HG02981 (cell line): ENCODE measurements around the gene AEBP1.

ENCODE experiments used
- ATAC-seq: cut with Tn5 transposase; IDR thresholded peaks from one replicate; pipeline ENCODE4 v1.9.1; 2021; ENCODE audit warnings: mild to moderate bottlenecking, moderate library complexity; ENCODE audit not compliant: unreplicated experiment

AEBP1 gene

DNA sequence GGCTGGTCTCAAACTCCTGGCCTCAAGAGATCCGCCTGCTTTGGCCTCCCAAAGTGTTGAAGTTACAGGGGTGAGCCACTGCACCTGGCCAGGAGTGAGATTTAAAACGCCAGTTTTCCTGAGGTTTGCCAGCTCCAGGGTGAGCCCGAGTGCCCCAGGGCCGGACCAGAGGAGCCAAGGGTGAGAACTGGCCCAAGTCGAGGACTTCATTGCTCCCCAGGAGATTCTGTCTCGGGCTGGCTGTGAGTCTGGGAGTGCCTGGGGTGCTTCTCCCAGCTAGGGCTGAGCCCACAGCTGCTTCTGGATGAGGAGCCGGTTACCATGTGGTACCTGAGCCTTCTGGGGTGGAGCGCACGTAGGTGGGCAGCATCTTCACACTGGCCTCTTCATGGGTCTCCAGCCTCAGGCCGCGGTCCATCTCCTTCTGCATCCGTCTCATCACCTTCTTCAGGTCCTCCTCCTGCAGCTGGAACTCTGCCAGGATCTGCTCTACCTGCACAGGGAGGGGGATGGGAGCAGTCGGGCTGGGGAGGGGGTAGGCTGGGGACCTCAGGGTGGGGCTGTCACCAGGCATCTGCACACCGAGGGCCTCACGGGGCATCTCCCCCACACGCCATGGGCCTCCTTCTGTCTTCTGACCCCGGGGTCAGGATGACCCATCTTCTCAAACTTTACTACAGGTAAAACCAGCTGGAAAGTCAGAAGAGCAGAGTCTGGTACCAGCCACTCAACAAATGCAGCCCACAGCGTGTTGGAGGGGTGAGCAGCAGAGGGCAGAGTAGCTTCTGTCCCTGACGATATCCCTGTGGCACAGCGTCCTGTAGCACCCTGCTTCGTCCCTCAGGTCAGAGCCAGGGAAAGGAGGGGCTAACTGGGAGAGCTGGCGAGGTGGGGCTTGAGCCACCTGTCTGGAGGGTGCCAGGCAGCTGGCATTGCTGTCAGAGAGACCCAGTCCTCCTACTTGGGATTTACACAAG lies 49.1 kb downstream of the AEBP1 start:
- ATAC-seq, result no peak

DNA sequence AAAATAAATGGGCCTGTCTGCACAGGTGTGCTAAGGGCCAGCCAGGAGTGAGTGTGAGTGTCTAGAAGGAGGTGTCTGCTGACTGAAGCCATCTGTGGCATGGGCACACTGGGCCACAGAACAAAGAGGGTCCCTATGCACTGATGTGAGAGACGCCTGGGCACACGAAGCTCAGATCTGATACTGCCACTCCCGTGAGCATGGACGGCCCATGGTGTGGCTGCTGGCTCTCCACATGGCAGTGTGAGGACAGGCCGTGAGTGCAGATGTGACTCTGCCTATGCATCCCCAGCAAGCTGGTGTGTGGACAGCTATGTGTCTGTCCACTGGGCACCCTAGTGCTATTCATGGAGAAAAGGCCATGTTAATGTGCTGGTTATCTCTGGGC lies 49.8 kb downstream of the AEBP1 start:
- ATAC-seq, result no peak

DNA sequence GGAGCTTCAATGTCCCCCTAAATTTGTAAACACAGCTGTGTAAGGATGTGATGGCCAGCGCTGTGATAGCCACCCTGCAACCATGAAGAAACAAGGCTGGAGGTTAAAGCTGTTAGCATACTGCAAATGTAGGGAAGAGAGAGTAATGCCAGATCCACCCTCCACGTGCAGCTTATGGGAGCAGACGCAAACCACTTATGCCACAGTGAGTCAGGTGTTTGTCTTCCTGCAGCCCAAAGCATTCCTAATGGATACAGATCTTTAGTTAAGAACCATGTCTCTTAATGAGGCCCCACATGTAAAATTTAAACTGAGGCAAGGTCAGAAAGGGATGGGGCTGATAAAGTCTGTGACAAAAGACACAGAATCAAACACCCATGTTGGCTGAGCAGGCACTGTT lies 50.6 kb downstream of the AEBP1 start:
- no peak for ATAC-seq

DNA sequence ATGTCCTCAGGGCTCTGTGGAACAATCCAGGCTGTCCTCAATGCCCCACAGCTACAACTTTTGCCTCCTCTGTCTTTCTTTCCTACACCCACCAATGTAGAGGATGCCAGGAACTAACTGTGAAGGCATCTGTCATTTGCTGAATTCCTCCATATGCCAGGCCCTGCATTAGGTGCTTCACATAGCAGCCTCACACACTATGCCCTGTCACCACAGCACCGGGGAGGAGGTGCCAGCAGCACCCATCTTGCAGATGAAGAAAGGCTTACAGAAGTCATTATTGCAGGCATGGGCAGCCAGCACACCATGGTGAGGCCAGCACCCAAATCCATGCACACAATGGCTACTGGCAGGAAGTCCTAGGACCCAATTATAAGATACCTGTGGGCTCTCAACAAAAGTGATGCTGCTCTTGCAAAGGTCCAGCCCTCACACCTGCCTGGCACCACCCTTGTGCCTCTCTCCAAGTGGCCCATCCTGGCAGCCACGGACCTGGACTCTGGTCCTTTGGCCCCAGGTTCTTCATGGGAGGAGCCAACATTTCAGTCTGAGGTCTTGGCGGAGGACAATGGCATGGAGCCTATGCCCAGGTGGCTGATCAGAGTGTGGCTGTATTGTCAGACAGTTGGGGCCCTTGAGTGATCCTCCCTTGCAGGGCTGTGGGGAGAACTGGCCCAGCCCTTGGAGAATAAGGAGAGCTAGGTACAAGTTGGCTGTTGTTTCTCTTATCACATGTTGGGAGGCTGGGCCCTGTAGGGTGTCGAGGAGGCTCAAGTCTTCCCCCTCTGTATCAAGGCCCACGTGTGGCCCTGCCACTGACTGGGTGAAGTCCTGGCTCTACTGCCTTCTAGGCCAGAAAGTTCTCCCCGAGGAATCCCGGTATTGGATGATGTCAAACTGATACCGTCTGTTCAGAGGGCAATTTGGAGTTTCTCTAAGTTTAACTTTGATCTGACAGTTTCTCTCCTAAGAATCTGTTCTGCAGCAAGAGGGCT lies 51.3 kb downstream of the AEBP1 start:
- ATAC-seq, result no peak

- no peak for ATAC-seq
Measured at GRCh38 chr7:44156453-44157010, 52.4 kb downstream of the AEBP1 start.

DNA sequence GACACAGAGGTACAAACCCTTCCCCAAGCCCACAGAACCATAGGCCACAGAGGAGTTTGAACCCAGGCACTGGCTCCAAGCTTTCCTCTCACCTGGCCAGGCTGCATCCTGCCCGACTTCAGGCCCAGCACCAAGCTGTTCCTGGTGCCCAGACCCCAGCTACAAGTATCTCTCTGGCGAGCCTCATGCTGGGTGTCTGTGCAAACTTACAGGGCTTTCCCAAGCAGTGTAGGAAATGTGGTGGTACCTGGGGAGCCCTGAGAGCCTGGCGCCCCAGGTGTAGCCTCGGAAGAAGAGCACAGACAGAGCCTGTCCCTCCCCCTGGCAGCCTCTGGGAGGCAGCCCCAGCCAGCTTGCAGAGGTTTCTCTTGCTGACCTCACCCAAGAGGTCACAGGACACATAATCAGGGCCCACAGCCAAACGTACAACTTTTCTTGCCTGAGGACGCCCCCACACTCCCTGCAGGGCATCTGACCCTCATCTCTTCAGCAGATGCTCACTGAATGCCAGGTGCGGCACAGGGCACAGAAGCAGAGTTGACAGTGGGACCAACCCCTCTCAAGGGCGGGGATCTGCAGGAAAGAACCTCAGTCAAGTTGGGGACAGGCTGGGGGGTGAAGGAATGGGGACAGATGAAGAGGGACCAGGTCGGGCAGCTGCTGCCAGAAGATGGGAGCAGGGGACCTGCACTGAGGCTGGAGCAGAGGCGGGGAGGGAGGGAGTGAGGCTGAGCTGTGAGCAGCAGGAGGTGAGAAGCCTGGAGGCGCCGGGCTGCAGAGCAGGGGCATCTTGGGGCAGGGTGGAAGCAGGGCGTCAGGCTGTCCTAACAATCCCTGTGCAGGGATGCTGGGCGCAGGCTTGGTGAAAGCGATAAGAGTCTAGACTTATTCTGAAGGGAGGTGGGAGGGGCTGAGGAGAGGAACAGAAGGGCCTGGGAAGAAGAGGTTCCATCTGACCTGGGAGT lies 53.3 kb downstream of the AEBP1 start:
- no peak for ATAC-seq

DNA sequence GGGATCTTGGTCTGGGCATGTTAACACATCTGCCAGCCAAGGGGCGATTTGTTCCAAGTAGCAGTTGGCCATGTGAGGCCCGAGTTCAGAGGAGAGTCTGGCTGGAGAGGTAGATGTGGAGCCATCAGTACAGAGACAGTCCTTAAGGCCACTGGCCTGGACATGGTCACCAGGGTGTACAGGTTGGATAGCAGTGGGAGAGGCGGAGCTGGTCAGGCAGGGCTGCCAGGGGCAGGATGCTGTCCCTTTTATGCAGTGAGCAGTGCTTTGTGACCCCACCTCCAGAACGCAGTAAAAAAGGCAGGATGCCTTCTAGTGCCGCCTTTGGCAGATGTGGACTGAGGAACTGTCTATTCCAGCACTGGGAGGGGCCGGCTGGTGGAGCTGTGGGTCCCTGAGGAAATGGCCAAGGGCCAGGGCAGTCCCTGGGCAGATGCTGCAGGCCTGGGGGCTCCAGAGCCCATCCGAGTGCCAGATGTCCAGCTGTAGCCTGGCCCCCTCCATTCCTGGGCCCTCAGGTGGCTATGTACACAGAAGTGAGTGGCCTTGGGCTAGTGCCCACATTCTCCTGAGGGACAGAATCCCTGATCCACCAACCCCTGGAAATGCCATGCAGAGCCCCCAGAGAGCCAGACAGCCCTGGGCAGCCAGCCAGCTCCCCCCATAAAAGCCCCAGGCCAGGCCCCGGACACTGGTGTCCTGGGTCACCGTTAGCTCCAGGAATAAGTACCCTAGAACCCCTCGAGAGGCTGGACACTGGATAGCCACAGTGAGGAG lies 54.1 kb downstream of the AEBP1 start:
- ATAC-seq, result no peak

- ATAC-seq, result no peak
Measured at GRCh38 chr7:44158873-44159631, 54.9 kb downstream of the AEBP1 start.

DNA sequence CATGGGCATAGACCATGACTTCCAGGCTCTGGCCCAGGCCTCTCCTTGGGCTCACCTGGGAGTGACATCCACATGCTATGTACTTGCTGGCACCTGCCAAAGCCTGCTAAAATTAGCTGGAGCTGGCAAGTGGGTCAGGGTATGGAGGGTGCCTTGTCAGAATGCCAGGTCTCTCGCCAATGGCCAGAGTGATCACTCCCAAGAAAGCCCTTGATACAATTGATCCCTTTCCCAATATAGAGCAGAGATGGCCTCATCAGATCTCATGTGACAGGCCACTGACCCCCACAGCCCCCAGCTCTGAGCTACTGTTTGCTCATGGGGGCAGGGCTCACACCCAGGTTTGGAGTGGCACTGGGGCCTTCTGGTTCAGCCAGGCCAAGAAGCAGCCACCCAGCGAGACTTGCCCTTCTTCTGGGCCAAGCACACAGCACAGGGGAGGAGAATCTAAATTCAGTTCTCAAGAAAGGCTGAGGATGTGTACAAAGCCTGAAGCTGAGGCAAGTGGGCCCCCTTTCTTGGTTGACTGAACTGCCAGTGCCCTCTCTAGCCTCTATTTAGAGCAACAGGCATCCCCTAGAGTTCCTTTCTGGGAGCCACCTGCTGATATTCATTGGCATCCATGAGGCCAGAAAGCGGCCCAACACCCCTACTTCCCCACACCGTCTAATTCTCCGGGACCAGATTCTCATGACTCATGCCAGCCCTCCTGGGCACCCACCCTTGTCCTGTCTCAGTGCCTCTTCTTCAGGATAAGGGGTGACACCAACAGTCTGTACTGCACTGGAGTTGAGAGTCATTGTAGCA lies 55.9 kb downstream of the AEBP1 start:
- no peak for ATAC-seq

DNA sequence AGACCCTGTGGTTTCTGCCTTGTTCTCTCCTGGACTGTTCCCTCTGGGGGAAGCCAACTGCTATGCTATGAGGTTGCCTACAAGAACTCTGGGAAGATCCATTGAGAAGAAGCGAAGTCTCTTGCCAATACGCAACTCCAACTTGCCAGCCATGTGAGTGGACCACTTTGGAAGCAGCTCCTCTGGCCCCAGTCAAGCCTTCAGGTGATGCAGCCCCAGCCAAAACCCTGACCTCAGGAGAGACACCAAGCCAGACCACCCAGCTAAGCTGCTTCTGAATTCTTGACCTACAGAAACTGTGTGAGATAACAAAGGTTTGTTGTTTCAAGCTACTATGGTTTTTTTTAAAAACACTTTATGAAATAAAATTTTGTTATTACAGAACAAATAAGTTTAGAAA lies 57.2 kb downstream of the AEBP1 start:
- no peak for ATAC-seq

DNA sequence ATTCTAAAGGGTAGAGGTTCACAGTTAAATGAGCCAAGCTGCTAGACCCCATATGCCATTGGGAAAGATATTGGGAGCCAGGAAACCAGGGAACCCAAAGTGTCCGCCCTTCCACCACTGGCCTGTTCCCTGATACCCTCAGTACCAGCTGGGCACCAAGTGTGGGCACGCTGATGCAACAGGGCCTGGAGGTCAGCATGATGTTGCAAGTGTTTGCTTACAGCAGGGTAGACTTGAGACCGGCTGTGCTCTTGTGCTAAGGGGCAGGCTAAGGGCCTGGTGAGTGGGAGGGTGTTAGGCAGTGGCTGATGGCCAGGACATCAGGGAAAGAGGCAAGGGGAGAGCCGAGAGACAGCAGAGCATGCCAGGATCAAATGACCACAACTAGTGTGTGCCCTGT lies 58.0 kb downstream of the AEBP1 start:
- no peak for ATAC-seq

GRCh38 chr7:44162785-44163395 lies 58.7 kb downstream of the AEBP1 start:
- no peak for ATAC-seq

DNA sequence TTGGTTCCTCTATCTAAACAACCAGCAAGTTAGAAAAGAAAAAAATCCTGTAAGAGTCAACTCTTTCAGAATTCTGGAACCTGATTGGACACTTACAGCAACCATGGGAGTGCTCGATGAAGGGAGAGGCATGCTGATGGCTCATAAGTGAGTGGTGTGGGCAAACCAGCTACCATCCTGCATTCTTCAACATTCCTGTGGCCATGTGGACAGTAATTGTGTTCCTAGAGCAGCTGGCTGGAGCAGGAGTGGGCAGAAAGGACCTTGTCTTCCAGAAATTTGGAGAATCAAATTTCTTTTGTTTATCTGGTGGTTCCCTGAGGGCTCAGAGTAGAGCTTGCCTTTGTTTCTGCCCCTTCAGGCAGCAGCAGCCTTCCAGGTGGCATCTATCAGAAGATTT lies 59.4 kb downstream of the AEBP1 start:
- no peak for ATAC-seq
